ENCODE measurements around the gene TRPC5OS.

GRCh38 chrX:111877681-111878080 is 1.7 kb downstream of the TRPC5OS start:
- TF ChIP-seq POLR2A (IDR thresholded peaks at IDR 0.05; ENCODE audit: low read depth, low read length) (no peak), TAF1 (IDR thresholded peaks at IDR 0.05; ENCODE audit: borderline replicate concordance, low read depth, low read length) (no peak), POLR2AphosphoS5 (IDR thresholded peaks at IDR 0.05; ENCODE audit: low read depth, low read length) (no peak)
